Islet precursor cell (in vitro differentiated cells): ENCODE measurements around the gene SHROOM4.

Experiments
- DNase-seq: peaks from one replicate; pipeline ENCODE4 v3.0.0-alpha.2; 2018

The SHROOM4 gene

DNA sequence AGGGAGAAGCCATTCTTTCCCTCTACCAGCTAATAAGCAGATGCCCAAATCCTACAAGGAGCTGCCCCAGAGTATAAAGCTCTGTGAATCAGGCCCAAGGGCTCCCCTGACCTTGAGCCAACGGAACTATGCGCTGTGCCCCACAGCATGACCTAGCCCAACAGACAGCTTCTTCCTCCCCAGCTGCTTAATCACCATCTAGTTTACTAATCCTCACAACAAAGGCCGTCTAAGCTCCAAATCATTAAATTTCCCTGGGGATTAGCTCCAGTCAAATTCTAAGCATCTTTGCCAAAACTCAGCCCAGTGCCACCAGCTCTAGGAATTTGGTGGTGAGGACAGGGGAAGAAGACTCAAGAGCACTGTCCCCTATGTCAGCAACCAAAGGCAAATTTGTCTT is 113.1 kb downstream of the SHROOM4 start:
- DNase-seq: no peak

DNA sequence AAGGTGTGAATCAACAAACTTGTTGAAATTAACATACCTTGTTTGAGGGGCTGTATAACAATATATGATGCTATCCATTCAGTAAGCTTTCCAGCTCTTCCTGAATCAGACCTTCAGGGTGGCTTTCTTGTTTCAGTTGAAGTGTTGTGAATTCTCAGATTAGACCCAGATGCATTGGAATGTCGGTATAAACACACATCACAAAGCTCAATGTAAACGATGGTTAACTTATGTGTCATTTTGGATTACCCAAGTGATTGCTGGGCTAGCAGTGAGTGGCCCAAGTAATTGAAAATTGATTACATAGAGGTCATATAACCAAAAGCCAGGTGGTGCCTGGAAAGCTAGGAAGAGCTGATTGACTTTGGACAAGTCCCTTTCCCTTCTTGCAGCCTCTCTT is 115.0 kb downstream of the SHROOM4 start:
- no peak for DNase-seq

DNA sequence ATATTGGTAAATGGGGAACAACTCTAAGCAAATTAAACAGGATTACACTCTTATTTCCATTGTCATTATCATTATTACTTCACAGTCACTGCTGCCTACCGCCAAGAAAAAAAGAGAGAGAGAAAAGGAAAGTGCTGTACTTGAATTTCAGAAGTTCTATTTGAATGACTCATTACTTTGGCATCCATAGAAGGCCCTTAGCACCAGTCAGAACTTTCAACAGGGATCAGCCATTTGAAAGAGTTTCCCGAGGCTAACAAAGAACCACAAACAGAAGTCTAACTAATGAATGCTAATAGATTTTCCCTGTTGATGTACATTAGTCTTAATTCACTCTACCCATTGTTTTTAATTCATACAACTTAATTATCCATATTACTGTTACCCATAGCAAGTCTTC is 116.3 kb downstream of the SHROOM4 start:
- no peak for DNase-seq

DNA sequence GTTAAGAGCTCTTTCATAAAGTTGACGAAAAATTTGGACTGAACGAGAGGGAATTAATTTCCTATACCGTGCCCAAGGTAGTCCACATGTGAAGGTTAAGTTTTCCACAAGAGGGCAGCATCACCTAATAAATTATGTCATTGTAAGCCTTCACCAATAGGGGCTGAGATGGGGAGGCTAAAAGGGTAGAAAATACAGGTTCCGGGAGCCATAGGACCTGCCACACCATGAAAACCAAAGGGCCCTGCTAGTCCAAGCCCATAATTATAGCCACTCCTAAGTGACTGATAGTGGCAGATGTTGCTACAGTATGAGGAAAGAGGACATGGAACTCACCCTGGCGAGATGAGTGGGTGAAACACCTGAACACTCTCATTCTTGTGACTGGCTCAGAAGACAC is 122.2 kb downstream of the SHROOM4 start:
- no peak for DNase-seq

DNA sequence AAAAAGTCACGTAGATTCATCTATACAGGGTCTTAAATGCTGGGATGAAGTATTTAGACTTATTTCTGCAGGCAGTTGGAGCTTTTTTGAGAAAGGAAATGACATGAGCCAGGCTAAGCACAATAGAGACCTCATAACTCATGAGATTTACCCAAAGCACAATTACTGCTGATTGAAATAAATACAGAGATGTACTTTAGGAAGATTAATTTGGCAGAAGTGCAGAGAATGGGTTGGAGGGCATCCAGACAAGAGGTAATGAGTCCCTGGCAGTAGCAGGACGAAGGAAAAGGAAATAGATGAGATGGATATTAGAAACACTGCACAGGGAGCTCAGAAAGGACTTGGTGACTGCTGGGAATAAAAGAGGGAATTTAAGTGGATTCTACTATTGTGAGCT is 129.1 kb downstream of the SHROOM4 start:
- DNase-seq: no peak

DNA sequence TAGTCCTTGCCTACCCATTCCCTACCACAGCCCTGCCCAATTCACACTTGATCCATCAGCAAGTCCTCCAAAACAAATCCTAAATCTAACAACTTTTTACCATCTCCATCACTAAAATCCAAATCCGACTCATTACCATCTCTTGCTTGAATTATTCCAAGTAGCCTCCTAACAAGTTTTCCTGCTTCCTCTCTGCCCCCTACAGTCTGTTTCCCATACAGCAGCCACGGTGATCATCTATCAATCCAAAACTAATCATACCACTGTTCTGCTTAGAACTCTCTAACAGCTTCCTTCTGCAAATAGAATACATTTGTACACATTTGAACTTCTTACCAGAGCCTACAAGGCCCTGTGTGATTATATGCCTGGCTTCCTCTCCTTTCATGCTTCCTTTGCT is 133.0 kb downstream of the SHROOM4 start:
- DNase-seq: no peak

DNA sequence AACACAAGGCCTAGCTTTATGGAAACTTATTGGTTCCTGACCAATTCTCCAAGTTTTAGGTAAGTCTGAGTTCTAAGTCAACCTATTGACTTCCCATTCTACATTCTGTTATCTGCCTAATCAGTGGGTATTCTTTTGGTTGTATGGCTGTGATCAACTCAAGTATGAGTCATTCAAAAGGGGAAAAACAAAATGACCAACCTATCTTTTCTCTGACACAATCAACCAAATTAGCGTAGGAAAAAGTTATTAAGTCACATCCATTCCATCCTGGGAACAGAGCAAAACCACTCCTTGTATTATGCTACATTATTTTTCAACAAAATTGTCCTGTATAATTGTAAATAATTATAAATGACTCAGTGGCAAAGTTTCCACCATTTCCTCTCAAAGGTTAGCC is 136.2 kb downstream of the SHROOM4 start:
- DNase-seq: no peak

DNA sequence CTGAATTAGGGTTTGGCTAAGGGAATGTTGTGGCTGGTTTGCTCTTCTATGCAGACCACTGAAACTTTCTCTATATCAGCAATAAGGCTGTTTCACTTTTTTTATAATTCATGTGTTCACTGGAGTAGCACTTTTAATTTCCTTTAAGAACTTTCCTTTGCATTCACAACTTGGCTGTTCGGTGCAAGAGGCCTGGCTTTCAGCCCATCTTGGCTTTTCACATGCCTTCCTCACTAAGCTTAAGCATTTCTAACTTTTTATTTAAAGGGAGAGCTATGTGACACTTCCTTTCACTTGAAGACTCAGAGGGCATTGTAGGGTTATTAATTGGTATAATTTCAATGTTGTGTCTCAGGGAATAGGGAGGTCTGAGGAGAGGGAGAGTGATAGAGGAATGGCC is 142.3 kb downstream of the SHROOM4 start:
- no peak for DNase-seq

DNA sequence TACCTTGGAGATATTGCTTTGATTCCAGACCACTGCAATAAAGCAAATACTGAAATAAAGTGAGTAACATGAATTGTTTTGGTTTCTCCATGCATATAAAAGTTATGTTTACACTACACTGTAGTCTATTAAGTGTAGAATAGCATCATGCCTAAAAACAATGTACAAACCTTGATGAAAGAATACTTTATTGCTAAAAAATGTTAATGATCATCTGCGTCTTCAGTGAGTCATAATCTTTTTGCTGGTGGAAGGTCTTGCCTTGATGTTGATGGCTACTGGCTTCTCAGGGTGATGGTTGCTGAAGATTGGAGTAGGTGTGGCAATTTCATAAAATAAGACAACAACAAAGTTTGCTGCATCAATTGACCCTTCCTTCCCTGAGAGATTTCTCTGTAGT is 145.1 kb downstream of the SHROOM4 start:
- no peak for DNase-seq

DNA sequence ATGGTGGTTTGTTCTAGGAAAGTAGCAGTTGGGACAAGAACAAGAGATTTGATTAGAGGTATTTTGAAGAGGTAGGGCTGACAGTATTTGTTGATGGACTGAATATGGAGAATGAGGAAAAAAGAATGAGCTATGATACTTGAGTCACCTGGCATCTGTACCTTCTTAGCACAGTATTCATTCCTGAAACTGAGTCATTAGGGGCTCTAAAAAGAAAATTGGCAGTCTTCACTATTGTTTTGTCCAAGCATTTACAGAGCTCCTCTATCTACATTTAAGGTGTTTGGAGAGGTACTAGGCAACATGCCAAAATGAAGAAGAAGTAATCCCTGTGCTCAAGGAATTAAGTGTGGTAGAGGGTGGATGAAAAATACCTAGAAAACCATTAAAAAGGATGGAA is 165.8 kb downstream of the SHROOM4 start:
- DNase-seq: no peak

DNA sequence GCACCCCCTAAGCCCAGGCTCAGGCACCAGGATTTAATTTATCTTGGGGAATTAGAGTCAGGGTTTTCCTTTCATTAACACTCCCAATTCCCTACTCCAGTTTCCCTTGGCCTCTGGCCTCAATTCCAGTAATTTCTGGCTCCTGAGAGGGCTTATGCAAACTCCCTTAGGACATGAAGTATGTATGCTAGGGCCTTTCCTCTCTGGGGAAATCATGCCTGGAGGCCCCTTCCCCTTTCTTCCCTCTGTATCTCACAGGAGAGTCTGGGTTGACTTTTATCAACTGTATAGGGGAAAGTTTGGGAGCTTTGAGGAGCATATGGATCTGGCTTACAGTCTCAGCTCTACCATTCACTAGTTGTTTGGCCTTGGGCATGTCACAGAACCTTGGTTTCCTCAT is 169.5 kb downstream of the SHROOM4 start:
- no peak for DNase-seq

DNA sequence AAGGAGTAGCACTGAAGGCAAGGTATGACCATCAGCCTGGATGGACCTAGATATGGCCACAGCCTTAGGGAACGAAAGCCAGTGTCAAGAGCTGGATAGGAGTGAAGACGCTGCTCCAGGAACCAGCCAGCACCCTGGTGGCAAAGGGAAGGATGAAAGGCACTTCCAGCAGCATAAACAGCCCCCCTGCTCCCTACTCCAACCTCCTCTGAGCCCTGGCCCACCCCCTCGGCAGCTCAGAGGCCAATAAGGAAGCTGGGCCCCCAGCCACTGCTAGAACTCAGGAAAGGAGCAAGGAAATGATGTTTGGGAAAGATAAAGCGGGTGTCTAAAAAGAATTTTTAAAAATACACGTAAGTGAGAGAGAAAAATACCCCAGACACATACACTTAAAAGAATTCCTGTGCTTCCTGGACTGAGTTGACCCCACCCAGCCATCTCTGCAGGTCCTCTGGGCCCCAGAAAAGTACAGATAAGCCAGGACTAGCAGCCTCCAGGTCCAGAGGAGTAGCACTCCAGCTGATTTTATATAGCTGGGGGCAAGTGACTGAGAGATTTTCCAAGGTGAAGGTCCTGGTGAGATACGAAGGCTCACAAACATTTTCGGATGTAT is 170.4 kb downstream of the SHROOM4 start:
- no peak for DNase-seq

DNA sequence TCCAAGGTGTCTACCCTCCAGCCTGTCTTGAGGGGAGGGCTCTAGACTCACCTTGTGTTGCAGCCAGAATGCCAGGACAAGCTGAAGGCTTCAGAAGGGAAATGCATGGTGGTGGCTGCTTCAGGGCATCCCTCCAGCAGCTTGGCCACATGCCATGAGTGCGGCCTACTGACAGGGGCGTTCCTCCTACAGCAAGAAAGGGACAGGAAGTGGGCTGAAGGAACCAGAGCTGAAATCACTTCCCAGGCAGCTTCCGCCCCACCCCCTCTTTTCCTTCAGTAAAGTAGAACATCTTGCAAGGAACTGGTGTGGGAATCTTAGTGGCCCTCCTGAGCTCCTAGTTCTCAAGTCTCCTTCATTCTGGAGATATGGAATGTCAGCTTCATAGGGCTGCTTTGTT is 175.9 kb downstream of the SHROOM4 start:
- no peak for DNase-seq

DNA sequence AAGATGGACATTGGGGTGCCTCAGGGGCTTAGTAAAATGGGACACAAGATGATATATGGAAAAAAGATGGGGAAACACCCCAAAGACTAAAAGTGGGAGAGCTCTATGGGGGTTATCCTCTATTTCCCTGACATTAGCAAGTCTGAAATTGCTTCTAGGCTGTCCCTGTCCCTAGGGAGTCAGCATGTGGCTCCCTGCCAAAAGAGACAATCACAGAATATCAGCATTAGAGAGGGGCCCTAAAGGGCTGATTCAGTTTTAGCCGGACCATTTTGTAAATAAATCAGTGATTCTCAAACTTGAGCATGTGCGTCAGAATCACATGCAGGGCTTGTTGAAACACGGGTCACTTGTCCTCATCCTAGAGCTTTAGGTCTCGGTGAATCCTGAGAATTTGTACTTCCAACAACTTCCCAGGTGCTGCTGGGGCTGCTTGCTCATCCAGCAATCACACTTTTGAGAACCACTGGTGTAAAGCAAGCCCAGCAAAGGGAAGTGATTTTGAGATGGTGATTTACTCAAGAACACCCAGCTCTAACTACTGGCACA is 178.1 kb downstream of the SHROOM4 start:
- no peak for DNase-seq

DNA sequence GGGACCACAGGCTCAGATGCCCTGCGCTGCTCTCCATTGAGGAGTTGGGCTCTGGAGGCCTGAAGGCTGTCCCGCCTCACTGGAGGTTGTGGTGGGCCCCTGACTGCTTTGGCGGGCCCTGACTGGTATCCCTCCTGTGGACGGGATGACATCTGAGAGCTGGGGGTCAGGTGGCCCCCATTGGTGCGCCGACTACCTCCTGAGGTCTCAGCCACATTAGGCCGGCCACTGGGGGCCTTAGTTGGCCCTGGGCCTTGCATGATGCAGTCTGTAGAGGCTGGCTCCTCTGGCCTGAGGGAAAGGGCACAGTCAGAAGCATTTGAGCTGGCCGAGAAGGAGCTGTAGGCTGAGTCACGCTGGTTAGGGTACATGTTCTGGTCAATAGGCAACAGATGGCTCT is 178.8 kb downstream of the SHROOM4 start:
- no peak for DNase-seq

DNA sequence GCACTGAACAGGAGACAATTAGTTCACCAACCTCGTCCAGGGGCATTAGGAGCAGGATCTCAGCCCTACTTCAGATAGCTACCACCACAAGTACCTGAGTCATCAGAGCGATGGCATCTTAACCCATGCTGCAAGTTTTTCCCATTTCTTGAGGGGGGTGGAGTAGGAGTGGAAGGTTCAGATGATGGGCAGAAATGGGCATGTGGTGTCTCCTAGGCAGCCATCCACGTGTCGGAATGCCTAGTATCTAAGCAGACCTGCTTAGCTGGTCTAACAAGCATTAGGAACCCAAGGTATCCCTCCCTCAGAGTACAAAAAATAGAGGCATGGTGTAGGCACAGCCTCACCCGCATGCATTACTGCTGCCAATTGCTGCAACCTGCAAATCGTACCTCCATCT is 184.2 kb downstream of the SHROOM4 start:
- no peak for DNase-seq

DNA sequence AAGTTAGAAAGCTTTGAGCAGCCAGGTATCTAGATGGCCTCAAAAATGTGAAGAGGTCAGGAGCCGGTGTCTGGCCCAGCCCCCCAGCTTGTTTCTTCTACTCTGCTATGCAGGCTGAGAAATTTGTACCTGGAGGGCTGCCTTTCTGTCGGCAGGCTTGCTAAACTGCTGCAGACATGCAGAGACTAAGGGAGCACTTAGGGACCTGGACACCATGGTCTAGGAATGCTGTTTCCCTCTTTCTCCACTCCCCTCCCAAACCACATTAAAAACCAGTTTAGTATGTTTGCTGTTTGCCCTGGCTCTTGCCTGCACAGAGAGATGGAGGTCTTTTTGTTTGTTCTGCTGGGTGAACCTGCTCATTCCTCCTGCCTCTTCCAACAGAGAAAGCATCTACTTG is 186.3 kb downstream of the SHROOM4 start:
- DNase-seq: peak; percentile 92

DNA sequence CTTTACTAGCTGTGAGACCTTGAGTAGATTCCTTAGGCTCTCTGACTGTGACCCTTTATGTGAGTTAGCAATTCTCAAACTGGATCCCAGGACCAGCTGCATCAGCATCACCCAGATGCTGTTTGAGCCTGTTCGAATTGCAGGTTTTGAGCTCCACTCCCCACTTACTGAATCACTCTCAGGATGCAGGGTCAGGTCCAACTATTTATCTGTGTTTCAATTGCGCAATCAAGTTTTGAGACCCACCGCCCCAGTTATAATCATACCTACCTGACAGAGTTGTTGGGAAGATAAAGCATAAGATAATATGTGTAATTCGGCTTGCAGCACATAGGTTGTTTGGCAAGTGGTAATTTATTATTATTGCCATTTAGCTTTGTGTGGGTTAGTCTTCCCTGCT is 187.6 kb downstream of the SHROOM4 start:
- no peak for DNase-seq

DNA sequence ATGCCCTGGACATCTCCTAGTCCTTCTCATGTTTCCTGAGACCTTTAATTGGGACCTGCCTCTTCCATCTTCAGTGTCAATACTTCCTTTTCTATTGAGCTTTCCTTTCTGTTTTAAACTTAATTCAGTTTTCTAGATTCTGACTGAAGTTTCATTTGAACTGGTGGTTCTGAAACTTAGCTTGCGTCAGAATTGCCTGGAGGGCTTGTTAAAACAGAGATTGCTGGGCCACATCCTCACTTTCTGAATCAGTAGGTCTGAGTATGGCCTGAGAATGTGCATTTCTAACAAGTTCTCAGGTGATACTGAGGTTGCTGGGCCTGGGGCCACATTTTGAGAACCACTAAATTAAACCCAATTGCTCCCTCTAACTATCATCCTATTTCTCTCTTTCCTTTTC is 191.2 kb downstream of the SHROOM4 start:
- no peak for DNase-seq

DNA sequence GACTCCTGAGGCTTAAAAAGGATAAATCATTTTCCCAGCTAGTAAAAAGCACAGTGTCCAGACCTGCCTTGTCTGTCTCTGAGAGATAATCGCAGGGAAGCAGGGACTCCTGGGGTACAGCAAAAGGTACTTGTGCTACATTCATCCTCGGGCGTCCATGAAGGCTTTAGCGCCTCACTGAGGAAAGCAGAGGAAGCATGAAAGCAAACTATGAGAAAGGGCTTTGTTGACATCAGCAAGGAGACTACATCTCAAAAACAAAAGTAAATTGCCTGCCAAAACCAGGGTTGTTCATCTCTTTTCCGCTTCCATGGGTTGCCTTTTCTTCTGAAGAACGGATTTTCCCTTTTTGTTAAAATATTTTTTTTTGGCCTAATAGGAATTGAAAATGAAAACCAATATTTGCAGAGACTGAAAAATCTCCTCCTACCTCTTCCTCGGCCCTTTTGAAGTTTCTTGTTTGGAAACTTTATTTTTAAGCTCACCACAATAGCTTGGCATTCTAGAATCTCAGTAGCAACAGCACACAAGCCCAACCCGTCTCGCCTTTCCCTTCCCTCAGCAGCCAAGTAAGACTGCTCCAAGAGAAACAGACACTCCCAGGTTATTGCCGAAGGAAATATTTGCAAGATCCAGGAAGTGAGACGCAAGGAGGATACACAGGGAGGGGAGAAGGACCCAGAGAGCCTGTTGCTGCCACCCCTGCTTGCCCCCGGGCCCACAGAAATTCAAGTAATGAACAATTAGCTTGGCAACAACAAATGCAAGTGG is 195.0 kb downstream of the SHROOM4 start:
- no peak for DNase-seq

DNA sequence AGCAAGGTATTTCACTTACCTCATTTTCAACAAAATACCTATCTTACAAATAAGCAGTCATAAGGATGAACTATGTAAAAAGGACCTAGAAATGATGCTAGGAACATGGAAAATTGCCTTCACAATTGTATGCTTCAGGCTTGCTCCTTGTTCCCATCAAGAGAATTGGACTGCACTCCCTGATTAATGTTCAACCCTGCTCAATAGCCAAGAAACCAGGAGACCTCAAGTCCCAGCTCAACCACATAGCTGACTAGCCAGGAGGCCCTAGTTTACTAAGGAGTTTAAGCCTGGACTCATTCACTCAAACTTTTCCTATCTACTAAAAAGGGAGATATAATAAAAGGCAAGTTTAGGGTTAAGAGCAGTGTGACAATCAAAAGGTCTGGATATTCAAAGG is 196.8 kb downstream of the SHROOM4 start:
- no peak for DNase-seq

DNA sequence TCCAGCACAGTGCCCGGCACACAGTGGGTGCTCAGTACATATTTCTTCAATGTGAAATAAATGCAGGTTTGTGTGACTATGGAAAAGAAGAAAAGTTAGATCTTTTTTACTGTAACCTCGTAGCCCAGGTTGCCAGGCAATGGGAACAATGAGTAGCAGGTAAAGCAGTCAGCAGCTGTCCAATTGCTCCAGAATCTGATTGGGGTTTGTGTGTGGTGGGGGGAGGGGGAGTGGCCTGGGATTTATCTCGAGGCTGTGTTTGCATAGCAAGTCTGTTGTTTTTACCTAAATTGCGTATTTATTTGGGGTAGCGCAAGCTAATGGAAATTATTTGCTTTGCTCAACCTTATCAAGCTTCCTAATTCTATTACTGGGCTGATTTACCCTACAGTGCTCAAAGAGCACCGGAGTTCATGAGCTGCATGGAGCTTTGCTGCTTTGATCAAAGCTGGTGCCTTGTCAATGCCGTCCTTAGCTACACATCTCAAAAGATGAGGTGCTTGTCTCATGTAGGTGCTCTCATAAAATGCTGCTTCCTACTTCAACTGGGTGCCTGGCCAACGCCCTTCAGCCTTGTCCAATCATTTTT is 198.3 kb downstream of the SHROOM4 start:
- no peak for DNase-seq

DNA sequence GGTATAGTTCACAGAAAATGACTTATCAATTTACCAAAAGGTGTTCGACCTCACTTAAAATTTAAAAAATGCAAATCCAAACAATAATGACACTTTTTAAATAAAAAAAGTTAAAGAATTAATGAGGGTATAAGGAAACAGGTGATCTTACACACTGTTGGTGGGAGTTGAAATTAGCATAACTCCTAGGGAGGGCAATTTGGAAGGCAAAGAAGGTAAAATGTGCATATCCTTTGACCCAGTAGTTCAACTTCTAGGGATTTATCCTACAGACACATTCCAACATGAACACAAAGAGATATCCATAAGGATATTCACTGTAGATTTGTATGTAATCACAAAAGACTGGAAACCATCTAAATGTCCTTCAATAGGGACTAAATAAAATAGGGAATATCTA is 199.5 kb downstream of the SHROOM4 start:
- no peak for DNase-seq

DNA sequence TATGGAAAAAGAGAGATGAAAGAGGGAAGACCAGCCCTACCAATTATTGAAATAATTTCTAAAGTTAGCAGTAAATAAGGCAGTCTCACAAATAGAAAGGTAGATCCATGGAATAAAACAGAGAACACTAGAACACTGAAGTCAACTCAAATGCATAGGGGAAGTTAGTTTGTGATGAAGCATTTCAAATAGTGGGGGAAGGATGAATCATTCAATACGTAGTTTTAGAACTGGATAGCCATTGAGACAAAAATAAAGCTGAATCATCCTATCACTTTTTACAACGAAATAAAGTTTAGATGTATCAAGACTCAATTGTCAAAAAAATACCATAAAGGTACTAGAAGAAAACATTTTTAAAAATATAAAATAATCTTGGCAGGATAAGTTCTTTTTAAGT is 200.1 kb downstream of the SHROOM4 start:
- DNase-seq: no peak
